Muscle of leg (tissue), 11 donors: Measurements from ENCODE around the gene NCOA1. TPM values are rescaled to one million over a fixed set of nuclear protein-coding genes. Genes with fewer than 3 reads are reported as not detected.

Experiments used
- DNase-seq: peaks from one replicate; pipeline ENCODE4 v3.0.0; 2013
- H3K27ac ChIP-seq: one replicate; pipeline ENCODE4 v1.5.1; 2013; ENCODE audit warnings: mild to moderate bottlenecking, low read length, control low read depth
- H3K27me3 ChIP-seq: one replicate; pipeline ENCODE4 v1.6.1; 2013; ENCODE audit warnings: low read length; ENCODE audit not compliant: control insufficient read depth, insufficient read depth
- H3K36me3 ChIP-seq: one replicate; pipeline ENCODE4 v1.6.1; 2013; ENCODE audit warnings: low read length; ENCODE audit not compliant: control insufficient read depth, insufficient read depth
- H3K4me1 ChIP-seq: one replicate; pipeline ENCODE4 v1.6.1; 2013; ENCODE audit warnings: low read length; ENCODE audit not compliant: control insufficient read depth, insufficient read depth
- H3K4me3 ChIP-seq: one replicate; pipeline ENCODE4 v1.5.1; 2013; ENCODE audit warnings: low read length, control low read depth
- H3K9me3 ChIP-seq: replicated peaks from 2 replicates; pipeline ENCODE4 v1.6.1; 2013; ENCODE audit warnings: low read depth, low read length; ENCODE audit not compliant: control insufficient read depth
- WGBS: methylation state at CpG from one replicate; pipeline ENCODE4 v1.1.5; 2013; ENCODE audit warnings: missing lambda C conversion rate; ENCODE audit not compliant: insufficient coverage; 5-methylcytosine and 5-hydroxymethylcytosine counted together
- polyA plus RNA-seq, 8 donors: library from polyadenylated mRNA; unstranded; fragments of 120-200 nt; gene quantifications; one replicate each; pipeline versions ENCODE4 v1.2.1 to v1.2.3, GENCODE V29; 2013; ENCODE audit warnings: inconsistent platforms in 1 of 8, low replicate concordance in 1 of 8; ENCODE audit not compliant: insufficient read length in 8 of 8, insufficient read depth in 1 of 8
- total RNA-seq: library from RNA; stranded (reverse); fragments of 120-200 nt; gene quantifications from one replicate; pipeline ENCODE4 v1.2.4, GENCODE V29; 2013

Gene NCOA1
- total and polyA plus RNA-seq, 9 donors: 69.6 to 106 (median 89.6) TPM

DNA sequence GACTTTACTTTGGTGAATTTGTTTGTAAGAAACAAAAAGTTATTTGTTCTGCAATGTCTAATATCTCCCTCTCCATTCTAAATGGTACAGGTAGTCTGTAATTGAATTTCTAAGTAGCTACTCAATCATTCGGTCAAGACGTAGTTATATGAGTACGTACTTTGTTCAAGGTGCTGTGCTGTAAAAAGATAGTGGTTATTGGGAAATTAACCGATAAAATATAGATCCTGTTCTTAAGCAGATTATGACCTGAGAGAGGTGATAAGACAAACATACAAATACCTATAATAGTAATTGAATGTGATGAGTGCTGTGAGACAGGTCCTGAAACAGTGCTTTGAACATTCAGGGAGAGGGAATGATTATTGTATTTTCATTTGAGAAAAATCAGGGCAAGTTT lies 7.1 kb downstream of the NCOA1 start:
- Histone ChIP-seq H3K36me3 (no peaks in the 10 kb centered on the region), H3K4me3 (no peak overlapping the region), H3K27ac (no peak overlapping the region), H3K9me3 (no peaks in the 10 kb centered on the region), H3K4me1 (peaks cover 6% of the 10 kb centered on the region), H3K27me3 (no peaks in the 10 kb centered on the region)
- no CpG with 5 or more reads among the region's 4 CpGs for whole genome bisulfite sequencing
- no peak for DNase-seq

GRCh38 chr2:24501813-24502212 lies 10.8 kb downstream of the NCOA1 start:
- Histone ChIP-seq H3K4me1 (no peaks in the 10 kb centered on the region), H3K27me3 (no peaks in the 10 kb centered on the region), H3K36me3 (peaks cover 4% of the 10 kb centered on the region), H3K4me3 (no peak overlapping the region), H3K9me3 (no peaks in the 10 kb centered on the region), H3K27ac (no peak overlapping the region)
- WGBS: no CpG with 5 or more reads among the region's 2 CpGs
- DNase-seq: no peak

DNA sequence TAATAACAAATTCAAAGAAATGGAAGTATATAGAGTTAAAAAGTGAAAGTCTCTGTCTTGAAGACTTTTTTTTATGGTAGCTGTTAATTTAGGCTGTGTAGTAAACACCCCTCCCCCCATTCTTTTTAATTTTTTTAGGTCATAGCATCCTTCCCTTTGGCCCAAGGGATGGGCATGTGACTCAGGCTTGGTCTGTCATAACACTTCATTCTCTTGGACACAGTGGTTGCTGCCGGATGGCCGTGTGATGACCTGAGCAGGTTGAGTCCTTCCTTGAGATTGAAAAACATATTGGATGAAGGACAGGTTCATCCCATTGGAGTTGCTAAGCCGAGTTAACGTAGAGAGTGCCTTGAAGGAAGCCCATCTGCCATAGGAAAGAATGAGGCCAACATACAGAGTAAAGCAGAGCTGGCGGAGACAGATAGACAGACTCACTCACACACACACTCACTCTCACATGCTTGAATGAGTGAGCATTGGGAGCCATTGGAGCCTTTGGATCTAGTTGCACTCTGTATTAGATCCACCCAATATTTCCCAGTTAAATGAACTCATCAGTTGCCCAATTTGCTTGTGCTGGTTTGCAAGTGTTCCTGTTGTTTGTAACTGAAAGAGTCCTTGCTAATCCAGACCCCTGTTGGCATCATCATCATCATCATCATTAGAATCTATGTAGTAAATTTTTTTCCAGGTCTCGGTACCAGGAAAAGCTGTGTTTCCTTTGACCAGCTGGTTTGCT lies 14.7 kb downstream of the NCOA1 start:
- Histone ChIP-seq H3K27ac (no peak overlapping the region), H3K27me3 (no peaks in the 10 kb centered on the region), H3K4me1 (no peaks in the 10 kb centered on the region), H3K9me3 (no peaks in the 10 kb centered on the region), H3K36me3 (peaks cover 4% of the 10 kb centered on the region), H3K4me3 (no peak overlapping the region)
- DNase-seq: no peak
- 100% methylated on average over 1 of the region's 6 CpGs for WGBS

DNA sequence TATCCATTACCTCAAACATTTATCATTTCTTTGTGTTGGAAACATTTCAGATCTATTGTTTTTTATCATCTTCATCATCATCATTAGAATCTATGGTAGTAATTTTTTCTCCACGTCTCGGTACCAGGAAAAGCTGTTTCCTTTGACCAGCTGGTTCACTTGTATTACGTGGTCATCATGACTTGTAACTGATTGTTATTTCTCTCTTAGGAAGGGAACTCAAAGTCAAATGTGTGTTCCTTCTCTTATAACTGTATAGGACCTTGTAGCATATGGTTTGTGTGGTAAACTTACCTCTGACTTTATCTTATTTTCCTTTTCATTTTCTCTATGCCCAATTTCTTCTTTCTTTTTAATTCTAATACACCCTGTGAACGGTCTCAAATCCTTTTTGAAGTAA lies 16.5 kb downstream of the NCOA1 start:
- peaks cover 4% of the 10 kb centered on the region for H3K36me3 ChIP-seq
- H3K4me1 ChIP-seq: no peaks in the 10 kb centered on the region
- no peak overlapping the region for H3K4me3 ChIP-seq
- no peak for DNase-seq
- no peaks in the 10 kb centered on the region for H3K9me3 ChIP-seq
- H3K27me3 ChIP-seq: no peaks in the 10 kb centered on the region
- no CpG with 5 or more reads among the region's 4 CpGs for WGBS
- no peak overlapping the region for H3K27ac ChIP-seq

DNA sequence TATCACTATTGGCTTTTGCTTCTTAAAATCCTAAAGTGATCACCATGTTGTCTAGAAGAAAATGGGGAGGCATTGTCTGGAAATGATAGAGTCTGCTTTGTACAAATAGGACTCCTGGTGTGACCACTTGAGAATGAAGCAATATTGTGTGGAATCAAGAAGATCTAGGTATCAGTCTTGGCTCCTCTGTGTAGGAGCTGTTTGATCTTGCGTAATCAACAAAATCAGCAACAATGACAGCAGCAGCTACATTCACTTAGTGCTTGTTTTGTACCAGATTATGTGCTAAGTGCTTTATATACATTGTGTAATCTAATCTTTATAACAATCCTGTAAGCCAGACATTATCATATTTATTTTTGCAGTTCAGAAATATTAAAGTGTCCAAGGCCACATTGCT lies 17.8 kb downstream of the NCOA1 start:
- H3K4me1 ChIP-seq: no peaks in the 10 kb centered on the region
- WGBS: no CpG with 5 or more reads among the region's 1 CpG

GRCh38 chr2:24509425-24509824 lies 18.4 kb downstream of the NCOA1 start:
- H3K27me3 ChIP-seq: no peaks in the 10 kb centered on the region
- no peaks in the 10 kb centered on the region for H3K9me3 ChIP-seq
- H3K27ac ChIP-seq: no peak overlapping the region
- H3K36me3 ChIP-seq: peaks cover 4% of the 10 kb centered on the region
- no peak for DNase-seq
- no peak overlapping the region for H3K4me3 ChIP-seq
- WGBS: 78% methylated on average over 1 of the region's 1 CpG
- no peaks in the 10 kb centered on the region for H3K4me1 ChIP-seq

More for the DNA sequence above, 17.8 kb downstream of the NCOA1 start:
- no peaks in the 10 kb centered on the region for H3K27me3 ChIP-seq
- no peak overlapping the region for H3K27ac ChIP-seq
- peaks cover 4% of the 10 kb centered on the region for H3K36me3 ChIP-seq
- no peak overlapping the region for H3K4me3 ChIP-seq
- no peaks in the 10 kb centered on the region for H3K9me3 ChIP-seq
- no peak for DNase-seq

DNA sequence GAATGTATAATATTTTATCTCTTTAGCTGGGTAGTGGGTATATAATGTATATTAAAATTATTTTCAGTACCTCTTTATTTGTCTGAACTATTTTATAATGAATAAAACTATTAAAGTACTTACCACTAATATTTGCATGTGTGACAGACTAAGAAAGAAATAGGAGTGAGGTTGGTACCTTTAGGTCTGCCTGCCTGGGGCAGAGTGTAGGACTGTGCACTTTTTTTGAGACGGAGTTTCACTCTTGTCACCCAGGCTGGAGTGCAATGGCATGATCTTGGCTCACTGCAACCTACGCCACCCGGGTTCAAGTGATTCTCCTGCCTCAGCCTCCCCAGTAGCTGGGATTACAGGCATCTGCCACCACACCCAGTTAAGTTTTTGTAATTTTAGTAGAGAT lies 18.8 kb downstream of the NCOA1 start:
- peaks cover 4% of the 10 kb centered on the region for H3K36me3 ChIP-seq
- WGBS: 100% methylated on average over 1 of the region's 3 CpGs
- no peaks in the 10 kb centered on the region for H3K27me3 ChIP-seq
- H3K9me3 ChIP-seq: no peaks in the 10 kb centered on the region
- DNase-seq: no peak
- no peak overlapping the region for H3K27ac ChIP-seq
- H3K4me3 ChIP-seq: no peak overlapping the region
- no peaks in the 10 kb centered on the region for H3K4me1 ChIP-seq

DNA sequence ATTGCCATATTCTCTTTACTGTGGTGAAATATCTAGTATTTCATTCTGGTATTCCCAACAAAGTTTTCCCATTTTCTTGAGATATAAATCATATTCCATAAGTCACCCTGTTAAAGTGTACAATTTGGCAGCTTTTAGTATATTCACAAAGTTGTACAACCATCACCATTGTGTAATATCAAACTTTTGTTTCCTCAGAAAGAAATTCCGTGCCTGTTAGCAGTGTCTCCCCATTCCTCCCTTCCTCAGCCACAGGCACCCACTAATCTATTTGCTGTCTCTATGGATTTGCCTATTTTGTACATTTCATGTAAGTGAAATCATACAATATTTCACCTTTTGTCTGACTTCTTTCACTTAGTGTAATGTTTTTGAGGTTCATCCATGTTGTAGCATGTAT lies 19.7 kb downstream of the NCOA1 start:
- Histone ChIP-seq H3K4me1 (no peaks in the 10 kb centered on the region), H3K27ac (no peak overlapping the region), H3K9me3 (no peaks in the 10 kb centered on the region), H3K27me3 (no peaks in the 10 kb centered on the region), H3K36me3 (peaks cover 1% of the 10 kb centered on the region), H3K4me3 (no peak overlapping the region)
- DNase-seq: no peak
- no CpG with 5 or more reads among the region's 1 CpG for WGBS

DNA sequence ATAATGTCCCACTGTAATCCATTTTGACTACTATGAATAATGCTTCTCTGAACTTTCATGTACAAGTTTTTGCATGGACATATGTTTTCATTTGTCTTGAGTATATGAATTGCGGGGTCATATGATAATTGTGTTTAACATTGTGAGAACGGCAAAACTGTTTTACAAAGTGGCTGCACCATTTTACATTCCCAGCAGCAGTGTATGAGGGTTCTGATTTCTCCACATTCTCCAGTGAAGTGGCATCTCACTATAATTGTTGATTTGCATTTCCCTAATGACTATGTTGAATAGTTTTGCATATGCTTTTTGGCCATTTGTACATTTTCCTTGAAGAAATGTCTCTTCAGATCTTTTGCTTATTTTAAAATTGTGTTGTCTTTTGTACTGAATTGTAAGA lies 20.1 kb downstream of the NCOA1 start:
- no peak for DNase-seq
- H3K4me1 ChIP-seq: no peaks in the 10 kb centered on the region
- H3K9me3 ChIP-seq: no peaks in the 10 kb centered on the region
- no peak overlapping the region for H3K27ac ChIP-seq
- WGBS: 40% methylated on average over 1 of the region's 2 CpGs
- H3K36me3 ChIP-seq: no peaks in the 10 kb centered on the region
- H3K4me3 ChIP-seq: no peak overlapping the region
- no peaks in the 10 kb centered on the region for H3K27me3 ChIP-seq

- DNase-seq: no peak
- Histone ChIP-seq H3K36me3 (no peaks in the 10 kb centered on the region), H3K27me3 (no peaks in the 10 kb centered on the region), H3K9me3 (no peaks in the 10 kb centered on the region), H3K4me3 (no peak overlapping the region), H3K4me1 (no peaks in the 10 kb centered on the region), H3K27ac (no peak overlapping the region)
- no CpG with 5 or more reads among the region's 3 CpGs for WGBS
These were observed 20.8 kb downstream of the NCOA1 start for GRCh38 chr2:24511894-24512293.

GRCh38 chr2:24512404-24512803 lies 21.4 kb downstream of the NCOA1 start:
- WGBS: no CpG with 5 or more reads among the region's 2 CpGs
- H3K9me3 ChIP-seq: no peaks in the 10 kb centered on the region
- no peak overlapping the region for H3K27ac ChIP-seq
- H3K4me3 ChIP-seq: no peak overlapping the region
- H3K4me1 ChIP-seq: peaks cover 2% of the 10 kb centered on the region
- H3K36me3 ChIP-seq: no peaks in the 10 kb centered on the region
- DNase-seq: no peak
- no peaks in the 10 kb centered on the region for H3K27me3 ChIP-seq
